Esophagus squamous epithelium (tissue), 4 donors: ENCODE results near the gene LIME1.

Source experiments
- POLR2A ChIP-seq, 4 donors: fragments of 450-650 bp; IDR thresholded peaks; one replicate each; pipeline ENCODE4 v1.6.1; 2017; ENCODE audit warnings: antibody characterized with exemption in 4 of 4, mild to moderate bottlenecking in 4 of 4, moderate library complexity in 3 of 4
- TF ChIP-seq, protein P1 (sequence below), 6 experiments: fragments of 450-650 bp in 4 of 6; fragments of 200-600 bp in 2 of 6; sonication (generic) in 2 of 6; IDR thresholded peaks; one replicate each; pipeline ENCODE4 v1.5.1; 2016 to 2019; ENCODE audit warnings: antibody characterized with exemption in 6 of 6, mild to moderate bottlenecking in 4 of 6, moderate library complexity in 4 of 6

DNA sequence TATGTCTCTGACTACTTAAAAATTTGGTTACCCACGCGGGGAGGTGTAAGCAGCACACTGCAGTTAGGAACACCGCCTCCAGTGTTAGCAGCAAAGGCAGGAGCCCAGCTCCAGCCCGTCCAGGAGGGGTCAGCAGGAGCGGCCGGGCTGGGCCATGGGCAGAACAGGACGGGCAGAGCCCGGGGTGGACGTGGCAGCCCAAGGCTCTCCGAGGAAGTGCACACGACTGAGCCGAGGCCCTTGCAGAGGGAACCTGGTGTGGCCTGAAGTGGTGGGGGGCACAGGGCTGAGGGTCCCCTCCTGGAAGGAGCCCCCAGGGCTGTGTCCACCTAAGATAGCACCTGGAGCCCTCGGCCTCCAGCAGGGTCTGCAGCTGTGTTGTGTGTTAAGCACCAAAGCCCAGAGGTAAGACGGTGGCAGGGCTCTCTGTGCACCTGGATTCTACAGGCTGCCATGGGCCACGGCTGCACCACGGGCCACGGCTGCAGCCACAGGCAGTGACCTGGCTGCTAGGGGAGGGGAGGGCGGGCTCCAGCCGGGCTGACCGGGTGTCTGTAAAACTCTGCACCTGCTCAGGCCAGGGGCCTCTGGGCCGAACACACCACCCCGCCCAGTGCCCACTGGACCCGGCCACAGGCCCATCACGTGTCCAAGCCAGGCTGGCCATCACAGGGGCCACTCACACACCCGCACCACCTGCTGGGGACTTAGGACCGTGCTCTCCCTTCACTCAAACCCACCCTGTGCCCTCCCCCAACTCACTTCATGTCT lies 9.7 kb downstream of the LIME1 start:
- TF ChIP-seq, protein P1, sequence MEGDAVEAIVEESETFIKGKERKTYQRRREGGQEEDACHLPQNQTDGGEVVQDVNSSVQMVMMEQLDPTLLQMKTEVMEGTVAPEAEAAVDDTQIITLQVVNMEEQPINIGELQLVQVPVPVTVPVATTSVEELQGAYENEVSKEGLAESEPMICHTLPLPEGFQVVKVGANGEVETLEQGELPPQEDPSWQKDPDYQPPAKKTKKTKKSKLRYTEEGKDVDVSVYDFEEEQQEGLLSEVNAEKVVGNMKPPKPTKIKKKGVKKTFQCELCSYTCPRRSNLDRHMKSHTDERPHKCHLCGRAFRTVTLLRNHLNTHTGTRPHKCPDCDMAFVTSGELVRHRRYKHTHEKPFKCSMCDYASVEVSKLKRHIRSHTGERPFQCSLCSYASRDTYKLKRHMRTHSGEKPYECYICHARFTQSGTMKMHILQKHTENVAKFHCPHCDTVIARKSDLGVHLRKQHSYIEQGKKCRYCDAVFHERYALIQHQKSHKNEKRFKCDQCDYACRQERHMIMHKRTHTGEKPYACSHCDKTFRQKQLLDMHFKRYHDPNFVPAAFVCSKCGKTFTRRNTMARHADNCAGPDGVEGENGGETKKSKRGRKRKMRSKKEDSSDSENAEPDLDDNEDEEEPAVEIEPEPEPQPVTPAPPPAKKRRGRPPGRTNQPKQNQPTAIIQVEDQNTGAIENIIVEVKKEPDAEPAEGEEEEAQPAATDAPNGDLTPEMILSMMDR (IDR thresholded peaks at IDR 0.05) = no peak
- TF ChIP-seq POLR2A (IDR thresholded peaks at IDR 0.05) = no peak
